Transverse colon (tissue), 4 donors: ENCODE results near the gene ENAH. TPM values are rescaled to one million over a fixed set of nuclear protein-coding genes. Genes with fewer than 3 reads are reported as not detected.

ENCODE experiments used
- DNase-seq: peaks from one replicate; pipeline ENCODE4 v3.0.0-alpha.2; 2019
- H3K27ac ChIP-seq, 4 donors: fragments of 200-600 bp; sonication (generic); 2 replicates each; pipeline ENCODE4 v1.5.1; 2016 to 2018; ENCODE audit warnings: inconsistent platforms in 4 of 4
- H3K27me3 ChIP-seq: fragments of 200-600 bp; sonication (generic); 2 replicates; pipeline ENCODE4 v1.5.1; 2017; ENCODE audit warnings: inconsistent platforms
- H3K36me3 ChIP-seq, 4 donors: fragments of 200-600 bp; sonication (generic); 2 replicates each; pipeline ENCODE4 v1.5.1; 2017 to 2019; ENCODE audit warnings: inconsistent platforms in 4 of 4
- H3K4me1 ChIP-seq, 4 donors: fragments of 200-600 bp; sonication (generic); 2 replicates each; pipeline ENCODE4 v1.5.1; 2017 to 2020; ENCODE audit warnings: inconsistent platforms in 4 of 4
- H3K4me3 ChIP-seq, 4 donors: fragments of 200-600 bp; sonication (generic); 1 replicate in 1 of 4; 2 replicates in 3 of 4; pipeline versions ENCODE4 v1.5.1 to v1.6.1; 2017 to 2019; ENCODE audit warnings: inconsistent platforms in 4 of 4
- H3K9me3 ChIP-seq, 2 donors: fragments of 200-600 bp; sonication (generic); 2 replicates each; pipeline ENCODE4 v1.5.1; 2017 to 2019; ENCODE audit warnings: inconsistent platforms in 2 of 2
- EP300 ChIP-seq: sonication (generic); formaldehyde crosslinking; IDR thresholded peaks from one replicate; pipeline ENCODE4 v1.6.1; 2017; ENCODE audit warnings: antibody characterized with exemption, low read depth
- POLR2A ChIP-seq: fragments of 450-650 bp; IDR thresholded peaks from one replicate; pipeline ENCODE4 v1.6.1; 2016; ENCODE audit warnings: antibody characterized with exemption, mild to moderate bottlenecking, moderate library complexity
- POLR2AphosphoS5 ChIP-seq, 3 donors: sonication (generic); formaldehyde crosslinking; IDR thresholded peaks; one replicate each; pipeline ENCODE4 v1.6.1; 2016; ENCODE audit warnings: antibody characterized with exemption in 3 of 3
- WGBS, 2 donors: methylation state at CpG; one replicate each; pipeline ENCODE4 v1.1.5; 2018; ENCODE audit warnings: low coverage in 1 of 2; 5-methylcytosine and 5-hydroxymethylcytosine counted together
- in situ Hi-C, 4 donors: fragments of 200-750 bp; cut with MboI; loops; one replicate each; pipeline versions ENCODE4 v1.15.0 to v1.15.1; 2017; ENCODE audit warnings: low sequenced_read_pairs in 3 of 4, low pct_ligation_motif_present in 1 of 4, low pct_unique_long_range_greater_than_20kb in 1 of 4
- intact Hi-C: fragments of 100-400 bp; cut with DNase I; formaldehyde crosslinking; loops from one replicate; pipeline ENCODE4 v1.15.1; 2023; ENCODE audit warnings: low total_unique reads
- total RNA-seq, 4 donors: library from RNA; depleted of rRNA; stranded (reverse); fragments of >200 nt; gene quantifications; one replicate each; pipeline ENCODE4 v1.1.0, GENCODE V29; 2016
- TF ChIP-seq, protein P1 (sequence below), 5 experiments: fragments of 200-600 bp in 3 of 5; fragments of 450-650 bp in 2 of 5; sonication (generic) in 3 of 5; IDR thresholded peaks; 1 replicate in 2 of 5; 2 replicates in 3 of 5; pipeline ENCODE4 v1.5.1; 2016 to 2017; ENCODE audit warnings: antibody characterized with exemption in 5 of 5, inconsistent platforms in 3 of 5, mild to moderate bottlenecking in 2 of 5, moderate library complexity in 1 of 5

The ENAH gene
- total RNA-seq, 4 donors from 2014 or later = 14.7 to 140 (median 33.9) TPM

DNA sequence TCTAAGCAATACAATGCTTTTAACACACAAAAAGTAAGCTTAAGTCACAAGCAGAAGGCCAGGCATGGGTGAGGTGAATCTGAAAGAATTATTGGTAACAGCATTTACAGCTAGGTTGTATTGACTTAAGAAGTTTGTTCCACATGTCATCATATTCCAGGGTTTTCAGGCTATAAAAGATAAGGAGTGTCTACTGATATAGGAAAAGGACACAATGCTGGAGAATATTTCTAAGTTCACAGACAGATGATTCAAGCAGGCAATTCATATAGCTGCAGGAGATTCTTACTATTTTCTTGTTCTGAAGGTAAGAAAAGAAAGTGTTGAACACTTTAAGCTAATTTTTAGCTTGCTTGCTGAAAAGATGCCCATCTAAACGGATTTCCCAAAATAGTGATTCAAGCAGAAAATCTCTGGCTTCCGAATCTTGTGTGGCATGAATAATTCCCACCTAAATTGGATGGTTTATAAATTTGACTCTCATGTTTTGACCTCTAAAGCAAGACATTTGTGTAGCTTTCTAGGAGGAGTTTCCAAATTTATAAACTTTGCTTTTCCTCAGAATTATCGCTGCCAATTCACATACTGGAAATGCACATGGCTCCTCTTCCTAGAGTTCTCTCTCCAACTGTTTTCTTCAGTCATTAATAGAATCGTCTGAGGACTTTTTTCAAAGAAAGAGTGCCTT lies 129.5 kb downstream of the ENAH start:
- no peak for DNase-seq
- no peaks in the 10 kb centered on the region for H3K36me3 ChIP-seq
- peak overlapping the region; percentile 10 to 62 (median 40) for H3K27ac ChIP-seq
- intact Hi-C loops = no loop called here
- 54 to 56% methylated on average over 4 of the region's 4 CpGs for WGBS, 2 donors
- H3K4me1 ChIP-seq = peaks cover 0 to 38% (median 17%) of the 10 kb centered on the region in 4 donors
- no peaks in the 10 kb centered on the region for H3K9me3 ChIP-seq
- TF ChIP-seq POLR2A (no peak), POLR2AphosphoS5 (IDR thresholded peaks at IDR 0.05) (peak in 1 of 3 donors; percentile 18)
- H3K27me3 ChIP-seq = no peaks in the 10 kb centered on the region
- no peak overlapping the region for H3K4me3 ChIP-seq
- in situ Hi-C loops = no loop called here

DNA sequence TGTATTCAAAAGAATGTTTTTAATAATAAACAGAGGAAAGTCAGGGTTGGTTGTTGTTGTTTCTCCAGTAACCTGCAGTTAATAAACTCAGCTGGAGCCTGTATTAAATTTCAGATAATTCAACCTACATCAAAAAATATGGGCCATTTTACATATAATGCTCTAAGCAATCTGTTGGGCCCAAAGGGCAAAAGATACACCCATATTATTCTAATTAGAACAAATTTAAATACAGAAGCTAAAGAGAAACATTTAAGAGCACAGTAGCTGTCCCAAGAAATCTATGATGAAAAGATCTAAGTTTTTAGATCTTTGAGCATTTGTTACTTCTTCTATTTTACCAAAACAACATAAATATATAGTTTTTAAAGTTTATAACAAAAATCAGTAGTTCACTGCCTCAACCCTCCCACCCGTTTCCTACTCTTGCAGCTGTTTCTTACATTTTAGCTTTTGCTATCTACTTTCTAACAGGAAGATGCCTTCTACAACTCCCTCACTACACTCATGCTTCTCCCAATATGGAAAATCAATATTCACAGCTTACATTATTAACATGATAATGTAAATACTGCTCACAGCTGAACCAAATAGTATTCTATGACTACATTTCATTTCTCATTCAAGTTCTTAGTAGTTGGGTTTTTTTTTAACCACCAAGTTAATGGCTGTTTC lies 130.2 kb downstream of the ENAH start:
- Histone ChIP-seq H3K4me3 (no peak overlapping the region), H3K27ac (peak overlapping the region; percentile 1 to 62 (median 40)), H3K36me3 (no peaks in the 10 kb centered on the region), H3K4me1 (peaks cover 0 to 34% (median 16%) of the 10 kb centered on the region in 4 donors), H3K27me3 (no peaks in the 10 kb centered on the region), H3K9me3 (no peaks in the 10 kb centered on the region)
- in situ Hi-C loops = no loop called here
- intact Hi-C loops = no loop called here
- no peak for DNase-seq
- no peak for TF ChIP-seq EP300
- TF ChIP-seq POLR2A = no peak
- TF ChIP-seq POLR2AphosphoS5 (IDR thresholded peaks at IDR 0.05) = no peak
- TF ChIP-seq, protein P1, sequence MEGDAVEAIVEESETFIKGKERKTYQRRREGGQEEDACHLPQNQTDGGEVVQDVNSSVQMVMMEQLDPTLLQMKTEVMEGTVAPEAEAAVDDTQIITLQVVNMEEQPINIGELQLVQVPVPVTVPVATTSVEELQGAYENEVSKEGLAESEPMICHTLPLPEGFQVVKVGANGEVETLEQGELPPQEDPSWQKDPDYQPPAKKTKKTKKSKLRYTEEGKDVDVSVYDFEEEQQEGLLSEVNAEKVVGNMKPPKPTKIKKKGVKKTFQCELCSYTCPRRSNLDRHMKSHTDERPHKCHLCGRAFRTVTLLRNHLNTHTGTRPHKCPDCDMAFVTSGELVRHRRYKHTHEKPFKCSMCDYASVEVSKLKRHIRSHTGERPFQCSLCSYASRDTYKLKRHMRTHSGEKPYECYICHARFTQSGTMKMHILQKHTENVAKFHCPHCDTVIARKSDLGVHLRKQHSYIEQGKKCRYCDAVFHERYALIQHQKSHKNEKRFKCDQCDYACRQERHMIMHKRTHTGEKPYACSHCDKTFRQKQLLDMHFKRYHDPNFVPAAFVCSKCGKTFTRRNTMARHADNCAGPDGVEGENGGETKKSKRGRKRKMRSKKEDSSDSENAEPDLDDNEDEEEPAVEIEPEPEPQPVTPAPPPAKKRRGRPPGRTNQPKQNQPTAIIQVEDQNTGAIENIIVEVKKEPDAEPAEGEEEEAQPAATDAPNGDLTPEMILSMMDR (IDR thresholded peaks at IDR 0.05) = no peak
- 71 to 73% methylated on average over 1 of the region's 1 CpG for WGBS, 2 donors

DNA sequence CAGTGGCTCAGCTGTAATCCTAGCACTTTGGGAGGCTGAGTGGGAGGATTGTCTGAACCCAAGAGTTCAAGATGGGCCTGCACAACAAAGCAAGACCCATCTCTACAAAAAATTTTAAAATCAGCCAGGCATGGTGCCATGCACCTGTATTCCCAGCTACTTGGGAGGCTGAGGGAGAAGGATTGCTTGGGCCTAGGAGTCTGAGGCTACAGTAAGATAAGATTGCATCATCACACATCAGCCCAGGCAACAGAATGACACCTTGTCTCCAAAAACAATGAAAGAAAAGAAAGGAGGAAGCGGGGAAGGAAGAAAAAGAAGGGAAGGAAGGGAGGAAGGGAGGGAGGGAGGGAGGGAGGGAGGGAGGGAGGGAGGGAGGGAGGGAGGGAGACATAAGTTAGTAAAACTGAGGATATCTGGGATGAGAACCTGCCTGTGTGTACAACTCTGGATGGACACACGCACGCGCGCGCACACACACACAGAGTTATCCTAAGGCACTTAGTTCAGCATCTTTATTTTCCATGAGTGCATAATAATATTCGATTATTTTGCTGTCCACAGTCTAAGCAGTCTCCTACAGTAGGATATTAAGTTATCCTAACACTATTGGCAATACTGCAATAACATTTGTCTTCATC lies 132.2 kb downstream of the ENAH start:
- Histone ChIP-seq H3K4me3 (no peak overlapping the region), H3K9me3 (no peaks in the 10 kb centered on the region), H3K4me1 (peaks cover 0 to 23% (median 10%) of the 10 kb centered on the region in 4 donors), H3K27me3 (no peaks in the 10 kb centered on the region), H3K36me3 (no peaks in the 10 kb centered on the region), H3K27ac (no peak overlapping the region)
- in situ Hi-C loops = no loop called here
- TF ChIP-seq, protein P1 (IDR thresholded peaks at IDR 0.05) = no peak
- TF ChIP-seq POLR2A = no peak
- no peak for TF ChIP-seq EP300
- no peak for TF ChIP-seq POLR2AphosphoS5 (IDR thresholded peaks at IDR 0.05)
- intact Hi-C loops = no loop called here
- DNase-seq = no peak
- 95 to 96% methylated on average over 7 of the region's 7 CpGs for WGBS, 2 donors

DNA sequence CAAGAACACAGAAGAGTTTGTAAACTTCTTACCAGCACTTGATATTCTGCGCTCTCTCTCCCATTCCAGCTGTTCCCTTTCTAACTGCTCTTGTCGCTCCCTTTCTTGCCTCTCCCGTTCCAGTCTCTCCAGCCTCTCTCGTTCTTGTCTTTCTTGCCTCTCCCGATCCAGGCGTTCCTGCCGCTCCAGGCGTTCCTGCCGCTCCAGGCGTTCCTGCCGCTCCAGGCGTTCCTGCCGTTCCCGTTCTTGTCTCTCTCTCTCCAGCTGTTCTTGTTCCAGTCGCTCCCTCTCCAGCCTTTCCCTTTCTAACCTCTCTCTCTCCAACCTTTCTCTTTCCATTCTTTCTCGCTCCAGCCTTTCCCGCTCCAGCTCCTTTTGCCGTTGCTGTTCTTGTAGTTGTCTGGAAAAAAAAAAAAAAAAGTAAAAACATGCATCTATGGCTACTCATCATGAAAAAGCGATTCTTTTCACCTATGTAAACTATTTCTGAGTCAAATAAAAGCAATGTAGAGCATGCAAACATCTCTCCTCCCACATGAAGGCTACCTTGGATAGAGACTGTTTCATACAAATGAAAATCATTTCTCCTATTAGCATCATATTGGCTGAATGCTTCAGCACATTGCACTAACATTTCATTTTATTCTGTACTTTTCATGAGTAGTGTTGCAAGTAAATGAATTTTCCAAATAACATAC lies 133.6 kb downstream of the ENAH start:
- H3K27ac ChIP-seq = peak overlapping the region in 2 of 4 donors; percentile 3 to 21
- DNase-seq = peak; percentile 15

More for the DNA sequence above, 133.6 kb downstream of the ENAH start:
- no peak overlapping the region for H3K4me3 ChIP-seq
- no peak for TF ChIP-seq POLR2AphosphoS5 (IDR thresholded peaks at IDR 0.05)
- no peak for TF ChIP-seq EP300
- TF ChIP-seq, protein P1 (IDR thresholded peaks at IDR 0.05) = no peak
- TF ChIP-seq POLR2A = no peak
- WGBS, 2 donors = 82 to 87% methylated on average over 18 to 19 of the region's 19 CpGs
- no peaks in the 10 kb centered on the region for H3K36me3 ChIP-seq
- no peaks in the 10 kb centered on the region for H3K27me3 ChIP-seq
- no peaks in the 10 kb centered on the region for H3K9me3 ChIP-seq
- intact Hi-C loops (no loop called here), in situ Hi-C loops (no loop called here)
- H3K4me1 ChIP-seq = peaks cover 0 to 23% (median 10%) of the 10 kb centered on the region in 4 donors
